ENCODE data around the gene SEMA6C. TPM values are rescaled to one million over a fixed set of nuclear protein-coding genes. Genes with fewer than 3 reads are reported as not detected.

SEMA6C gene
- total and polyA plus RNA-seq, 2 of the 8 experiments (the other 6 are each of a cell fraction or from before 2014, with no cell fraction given) = 12.2 to 15.7 TPM

- Histone ChIP-seq H2BK120ac (replicated peaks; ENCODE audit: low read depth, low read length) (no peak overlapping the region), H3K56ac (replicated peaks; ENCODE audit: insufficient read length, low read depth, low read length) (no peak overlapping the region), H3K79me2 (ENCODE audit: control insufficient read depth in 1 of 2, insufficient read depth in 2 of 2, low read length in 2 of 2) (no peaks in the 10 kb centered on the region), H3K4me3 (ENCODE audit: extremely low read depth in 1 of 4, insufficient read depth in 2 of 4, low read depth in 3 of 4, low read length in 4 of 4) (peak overlapping the region in 1 of 4 experiments; percentile 85; a peak in 1 of 8 replicates), H3K27ac (ENCODE audit: low read depth, low read length) (no peak overlapping the region), H3K14ac (ENCODE audit: insufficient read length) (no peak overlapping the region), H3K4ac (replicated peaks; ENCODE audit: insufficient read length, low read depth, low read length) (no peak overlapping the region), H2BK15ac (ENCODE audit: low read length) (0 out of 2 replicates have a peak overlapping the region, but pooled peaks have one; percentile 25), H3K9ac (replicated peaks in 1 of 4; ENCODE audit: extremely low read depth in 1 of 4, low read depth in 3 of 4, low read length in 3 of 4) (0 out of 7 replicates have a peak overlapping the region, but pooled peaks of 1 of the 4 experiments have one; percentile 42), H4K20me1 (replicated peaks in 1 of 2; ENCODE audit: control insufficient read depth in 1 of 2, insufficient read depth in 2 of 2, low read length in 2 of 2) (no peaks in the 10 kb centered on the region), H3K4me1 (replicated peaks in 1 of 4; ENCODE audit: control insufficient read depth in 3 of 4, insufficient read depth in 4 of 4, low read length in 3 of 4) (peaks cover 15 to 31% (median 21%) of the 10 kb centered on the region in 4 experiments), H3K18ac (ENCODE audit: extremely low read depth, low read length) (peak overlapping the region; percentile 17; the same call in 1 of the 2 replicates), H2AFZ (ENCODE audit: low read length) (no peak overlapping the region), H2AK5ac (ENCODE audit: low read depth, low read length) (no peak overlapping the region), H3K23me2 (ENCODE audit: low read depth, low read length) (peaks cover 16% of the 10 kb centered on the region), H4K5ac (ENCODE audit: insufficient read length, low read depth, low read length) (no peak overlapping the region), H4K8ac (ENCODE audit: extremely low read depth, insufficient read depth, low read length) (no peak overlapping the region), H3K36me3 (ENCODE audit: control insufficient read depth in 2 of 4, insufficient read depth in 4 of 4, low read length in 3 of 4) (peaks cover 0 to 4% (median 0%) of the 10 kb centered on the region in 4 experiments; a peak in 3 of 8 replicates), H2BK12ac (ENCODE audit: low read depth, low read length) (peak overlapping the region; percentile 51; the same call in 1 of the 2 replicates), H3K79me1 (ENCODE audit: low read depth, low read length) (peaks cover 5% of the 10 kb centered on the region; the same call in 1 of the 2 replicates), H3K9me3 (ENCODE audit: insufficient read depth in 2 of 2, low read depth in 1 of 2, low read length in 1 of 2) (no peaks in the 10 kb centered on the region), H3K23ac (ENCODE audit: insufficient read length) (no peak overlapping the region), H2BK20ac (ENCODE audit: low read length) (peak overlapping the region; percentile 23; the same call in 1 of the 2 replicates), H3K4me2 (ENCODE audit: insufficient read depth in 1 of 2, low read depth in 2 of 2, low read length in 2 of 2) (peak overlapping the region; percentile 98 to 100), H3K27me3 (replicated peaks in 1 of 4; ENCODE audit: control insufficient read depth in 3 of 4, extremely low read depth in 1 of 4, insufficient read depth in 3 of 4, low read length in 3 of 4) (peaks cover 0 to 17% (median 8%) of the 10 kb centered on the region in 4 experiments; a peak in 5 of 7 replicates), H4K91ac (replicated peaks; ENCODE audit: insufficient read length, low read length) (no peak overlapping the region), H2BK5ac (ENCODE audit: low read depth, low read length) (peak overlapping the region; percentile 47; the same call in 1 of the 2 replicates)
- ChIA-PET POLR2A (ENCODE audit: partially characterized antibody) (interaction anchor here (0.8 to 10.7 kb wide), 6 partner anchors 12 to 184 kb away, joined by 3 to 124 read pairs (median 6); partner anchors contain the start of genes LYSMD1, MLLT11, SCNM1 and TNFAIP8L2), CTCF (ENCODE audit: partially characterized antibody) (interaction anchor here (1.0 to 4.7 kb wide), 6 partner anchors 11 to 78 kb away, joined by 3 to 54 read pairs (median 12); partner anchors contain the start of gene TNFAIP8L2)
- no peak for DNase-seq (ENCODE audit: low read depth in 1 of 2, low spot score in 2 of 2)
- FAIRE-seq = no peak
- TF ChIP-seq TAF1 (IDR thresholded peaks at IDR 0.05; ENCODE audit: low read depth, low read length) (no peak), SUZ12 (IDR thresholded peaks at IDR 0.05; ENCODE audit: low read length) (no peak)
- WGBS, 2 experiments (ENCODE audit: extremely low coverage in 1 of 2, insufficient coverage in 1 of 2, insufficient read length in 1 of 2, insufficient replicate concordance in 2 of 2, low coverage in 1 of 2, low lambda C conversion rate in 2 of 2, missing lambda C conversion rate in 1 of 2) = 35% methylated on average over 5 of the region's 5 CpGs; no CpG with 5 or more reads in 1 of the 2 experiments
Measured at GRCh38 chr1:151143986-151144385, 2.4 kb downstream of the SEMA6C start.
